Hepatocyte (in vitro differentiated cells): ENCODE results near the gene STKLD1. TPM values are rescaled to one million over a fixed set of nuclear protein-coding genes. Genes with fewer than 3 reads are reported as not detected.

Experiments
- DNase-seq: peaks from one replicate; pipeline ENCODE4 v3.0.0-alpha.2; 2016; ENCODE audit warnings: low spot score
- H2AFZ ChIP-seq: fragments of 200-600 bp; sonication (generic); 2 replicates; pipeline ENCODE4 v1.6.0; 2016; ENCODE audit warnings: antibody characterized with exemption, mild to moderate bottlenecking
- H3K27ac ChIP-seq: fragments of 200-600 bp; sonication (generic); 2 replicates; pipeline ENCODE4 v1.5.1; 2016; ENCODE audit warnings: mild to moderate bottlenecking
- H3K27me3 ChIP-seq: fragments of 200-600 bp; sonication (generic); 2 replicates; pipeline ENCODE4 v1.6.1; 2016
- H3K36me3 ChIP-seq: fragments of 200-600 bp; sonication (generic); replicated peaks from 2 replicates; pipeline ENCODE4 v1.5.1; 2016; ENCODE audit warnings: low read depth; ENCODE audit not compliant: insufficient read depth
- H3K4me1 ChIP-seq: fragments of 200-600 bp; sonication (generic); 2 replicates; pipeline ENCODE4 v1.5.1; 2016; ENCODE audit warnings: mild to moderate bottlenecking, moderate library complexity; ENCODE audit not compliant: insufficient read depth
- H3K4me2 ChIP-seq: fragments of 200-600 bp; sonication (generic); 2 replicates; pipeline ENCODE4 v1.6.0; 2016
- H3K4me3 ChIP-seq: fragments of 200-600 bp; sonication (generic); 2 replicates; pipeline ENCODE4 v1.5.1; 2016; ENCODE audit warnings: mild to moderate bottlenecking
- H3K79me2 ChIP-seq: fragments of 200-600 bp; sonication (generic); 2 replicates; pipeline ENCODE4 v1.6.0; 2017; ENCODE audit warnings: mild to moderate bottlenecking
- H3K9me2 ChIP-seq: fragments of 200-600 bp; sonication (generic); replicated peaks from 2 replicates; pipeline ENCODE4 v1.6.0; 2017; ENCODE audit warnings: mild to moderate bottlenecking; ENCODE audit not compliant: insufficient read depth
- H3K9me3 ChIP-seq: fragments of 200-600 bp; sonication (generic); 2 replicates; pipeline ENCODE4 v1.5.1; 2016; ENCODE audit warnings: low read depth, mild to moderate bottlenecking
- H4K20me1 ChIP-seq: fragments of 200-600 bp; sonication (generic); 2 replicates; pipeline ENCODE4 v1.6.0; 2016; ENCODE audit warnings: mild to moderate bottlenecking; ENCODE audit not compliant: insufficient read depth, poor library complexity, severe bottlenecking
- EZH2 ChIP-seq: fragments of 200-600 bp; sonication (generic); IDR thresholded peaks from 2 replicates; pipeline ENCODE4 v1.6.1; 2016; ENCODE audit warnings: antibody characterized with exemption, mild to moderate bottlenecking, borderline replicate concordance
- EZH2phosphoT487 ChIP-seq: fragments of 200-600 bp; sonication (generic); IDR thresholded peaks from one replicate; pipeline ENCODE4 v1.6.1; 2018; ENCODE audit warnings: antibody characterized with exemption, mild to moderate bottlenecking, low read depth, moderate library complexity; ENCODE audit not compliant: unreplicated experiment, severe bottlenecking
- WGBS: methylation state at CpG from one replicate; pipeline ENCODE4 v1.1.6; 2016; ENCODE audit warnings: low lambda C conversion rate; ENCODE audit errors: missing lambda C conversion rate; 5-methylcytosine and 5-hydroxymethylcytosine counted together
- polyA plus RNA-seq: library from polyadenylated mRNA; unstranded; fragments of >200 nt; fragmentation: Nextera tagmentation; extraction: Ambion mirVana; gene quantifications from 2 replicates; pipeline ENCODE4 v1.2.1, GENCODE V29; 2016
- total RNA-seq: library from RNA; depleted of rRNA; stranded (reverse); fragments of >200 nt; gene quantifications from 2 replicates; pipeline ENCODE4 v1.2.3, GENCODE V29; 2014
- TF ChIP-seq, protein P1 (sequence below): fragments of 200-600 bp; sonication (generic); IDR thresholded peaks from 2 replicates; pipeline ENCODE4 v1.5.1; 2016; ENCODE audit warnings: antibody characterized with exemption, mild to moderate bottlenecking; ENCODE audit not compliant: poor library complexity

The STKLD1 gene
- total and polyA plus RNA-seq, 2 experiments from 2014 or later = 0.10 to 2.5 TPM

DNA sequence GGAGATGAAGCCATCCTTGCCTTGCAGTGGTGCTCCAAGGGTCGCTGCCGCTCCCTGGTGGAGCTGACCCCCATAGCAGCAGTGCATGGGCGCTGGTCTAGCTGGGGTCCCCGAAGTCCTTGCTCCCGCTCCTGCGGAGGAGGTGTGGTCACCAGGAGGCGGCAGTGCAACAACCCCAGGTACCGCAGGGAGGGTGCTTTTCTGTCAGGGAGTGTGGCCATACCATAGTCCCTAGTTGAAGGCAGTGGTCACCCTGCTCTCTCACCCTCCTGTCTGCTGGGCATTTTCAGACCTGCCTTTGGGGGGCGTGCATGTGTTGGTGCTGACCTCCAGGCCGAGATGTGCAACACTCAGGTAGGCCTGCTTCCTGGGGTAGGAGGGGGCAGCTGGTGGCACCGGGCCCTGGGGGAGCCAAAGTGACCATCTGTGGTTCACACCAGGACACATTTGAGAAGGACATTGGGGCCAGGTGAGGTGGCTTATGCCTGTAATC lies 57.2 kb downstream of the STKLD1 start:
- no peaks in the 10 kb centered on the region for H3K9me2 ChIP-seq
- H3K4me3 ChIP-seq = no peak overlapping the region
- no peak overlapping the region for H3K27ac ChIP-seq
- no peaks in the 10 kb centered on the region for H3K27me3 ChIP-seq
- no peaks in the 10 kb centered on the region for H4K20me1 ChIP-seq
- H3K4me2 ChIP-seq = no peak overlapping the region
- DNase-seq = no peak
- no peaks in the 10 kb centered on the region for H3K79me2 ChIP-seq
- WGBS = 88% methylated on average over 11 of the region's 11 CpGs
- TF ChIP-seq EZH2 = no peak
- TF ChIP-seq, protein P1, sequence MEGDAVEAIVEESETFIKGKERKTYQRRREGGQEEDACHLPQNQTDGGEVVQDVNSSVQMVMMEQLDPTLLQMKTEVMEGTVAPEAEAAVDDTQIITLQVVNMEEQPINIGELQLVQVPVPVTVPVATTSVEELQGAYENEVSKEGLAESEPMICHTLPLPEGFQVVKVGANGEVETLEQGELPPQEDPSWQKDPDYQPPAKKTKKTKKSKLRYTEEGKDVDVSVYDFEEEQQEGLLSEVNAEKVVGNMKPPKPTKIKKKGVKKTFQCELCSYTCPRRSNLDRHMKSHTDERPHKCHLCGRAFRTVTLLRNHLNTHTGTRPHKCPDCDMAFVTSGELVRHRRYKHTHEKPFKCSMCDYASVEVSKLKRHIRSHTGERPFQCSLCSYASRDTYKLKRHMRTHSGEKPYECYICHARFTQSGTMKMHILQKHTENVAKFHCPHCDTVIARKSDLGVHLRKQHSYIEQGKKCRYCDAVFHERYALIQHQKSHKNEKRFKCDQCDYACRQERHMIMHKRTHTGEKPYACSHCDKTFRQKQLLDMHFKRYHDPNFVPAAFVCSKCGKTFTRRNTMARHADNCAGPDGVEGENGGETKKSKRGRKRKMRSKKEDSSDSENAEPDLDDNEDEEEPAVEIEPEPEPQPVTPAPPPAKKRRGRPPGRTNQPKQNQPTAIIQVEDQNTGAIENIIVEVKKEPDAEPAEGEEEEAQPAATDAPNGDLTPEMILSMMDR = no peak
- no peak for TF ChIP-seq EZH2phosphoT487
- H2AFZ ChIP-seq = no peak overlapping the region
- no peaks in the 10 kb centered on the region for H3K9me3 ChIP-seq
- peaks cover 4% of the 10 kb centered on the region for H3K4me1 ChIP-seq
- H3K36me3 ChIP-seq = no peaks in the 10 kb centered on the region

DNA sequence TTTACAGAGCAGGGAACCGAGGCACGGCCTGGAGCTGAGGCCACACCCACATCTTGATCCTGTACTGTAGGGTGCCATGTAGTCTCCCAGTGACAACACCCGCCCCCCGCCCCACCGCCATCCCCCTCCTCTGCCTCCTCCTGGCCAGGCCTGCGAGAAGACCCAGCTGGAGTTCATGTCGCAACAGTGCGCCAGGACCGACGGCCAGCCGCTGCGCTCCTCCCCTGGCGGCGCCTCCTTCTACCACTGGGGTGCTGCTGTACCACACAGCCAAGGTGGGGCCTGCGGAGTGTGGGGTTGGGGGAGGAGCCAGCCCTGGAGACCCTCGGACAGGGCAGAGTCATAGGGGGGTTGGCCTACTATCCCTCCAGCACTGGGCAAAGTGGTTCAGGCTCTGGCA lies 60.5 kb downstream of the STKLD1 start:
- H3K27me3 ChIP-seq = no peaks in the 10 kb centered on the region
- WGBS = 96% methylated on average over 5 of the region's 16 CpGs
- H3K4me3 ChIP-seq = no peak overlapping the region
- no peaks in the 10 kb centered on the region for H3K79me2 ChIP-seq
- no peak overlapping the region for H3K4me2 ChIP-seq
- no peaks in the 10 kb centered on the region for H3K36me3 ChIP-seq
- no peaks in the 10 kb centered on the region for H3K9me3 ChIP-seq
- H3K27ac ChIP-seq = no peak overlapping the region
- no peak for DNase-seq
- no peaks in the 10 kb centered on the region for H3K9me2 ChIP-seq
- no peak for TF ChIP-seq EZH2phosphoT487
- TF ChIP-seq, protein P1 = no peak
- no peak for TF ChIP-seq EZH2
- H4K20me1 ChIP-seq = no peaks in the 10 kb centered on the region
- no peak overlapping the region for H2AFZ ChIP-seq
- no peaks in the 10 kb centered on the region for H3K4me1 ChIP-seq

DNA sequence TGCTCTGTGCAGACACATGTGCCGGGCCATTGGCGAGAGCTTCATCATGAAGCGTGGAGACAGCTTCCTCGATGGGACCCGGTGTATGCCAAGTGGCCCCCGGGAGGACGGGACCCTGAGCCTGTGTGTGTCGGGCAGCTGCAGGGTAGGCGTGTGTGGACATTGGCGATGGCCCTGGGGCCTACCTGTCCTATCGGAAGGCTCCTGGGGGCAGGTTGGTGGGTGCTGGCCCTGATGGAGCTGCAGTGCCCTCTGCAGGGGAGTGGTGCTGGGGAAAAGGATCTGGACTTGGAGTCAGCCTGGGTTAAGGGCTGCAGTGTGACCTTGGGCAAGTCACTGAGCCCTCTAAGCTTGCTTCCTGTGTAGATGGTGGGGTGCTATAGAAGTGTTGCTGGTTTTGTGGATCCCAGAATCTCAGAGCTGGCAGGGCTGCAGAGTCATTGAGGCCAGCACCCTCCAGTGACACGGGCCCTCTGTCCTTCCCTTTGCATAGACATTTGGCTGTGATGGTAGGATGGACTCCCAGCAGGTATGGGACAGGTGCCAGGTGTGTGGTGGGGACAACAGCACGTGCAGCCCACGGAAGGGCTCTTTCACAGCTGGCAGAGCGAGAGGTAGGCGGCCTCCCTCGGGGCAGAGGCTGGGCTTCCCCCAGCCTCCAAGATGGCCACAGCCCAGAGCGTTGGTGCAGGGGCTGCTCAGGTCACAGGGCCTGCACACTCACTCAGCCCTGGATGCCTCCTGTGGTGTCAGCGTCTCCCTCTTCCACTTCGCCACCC lies 61.8 kb downstream of the STKLD1 start:
- WGBS = 93% methylated on average over 19 of the region's 20 CpGs
- DNase-seq = no peak
- TF ChIP-seq, protein P1 = peak; percentile 15
- TF ChIP-seq EZH2 = no peak
- Histone ChIP-seq H3K36me3 (no peaks in the 10 kb centered on the region), H3K79me2 (no peaks in the 10 kb centered on the region), H3K4me3 (no peak overlapping the region), H3K4me1 (no peaks in the 10 kb centered on the region), H3K27ac (no peak overlapping the region), H3K9me2 (no peaks in the 10 kb centered on the region), H3K9me3 (no peaks in the 10 kb centered on the region), H3K4me2 (no peak overlapping the region), H2AFZ (no peak overlapping the region), H4K20me1 (no peaks in the 10 kb centered on the region), H3K27me3 (no peaks in the 10 kb centered on the region)
